Measurements from ENCODE around the gene KDM1A. TPM values are rescaled to one million over a fixed set of nuclear protein-coding genes. Genes with fewer than 3 reads are reported as not detected.

Gene KDM1A
- total and polyA plus RNA-seq, 2 of the 13 experiments (the other 11 are each of a cell fraction or from before 2014, with no cell fraction given), result 81.3 to 173 TPM

DNA sequence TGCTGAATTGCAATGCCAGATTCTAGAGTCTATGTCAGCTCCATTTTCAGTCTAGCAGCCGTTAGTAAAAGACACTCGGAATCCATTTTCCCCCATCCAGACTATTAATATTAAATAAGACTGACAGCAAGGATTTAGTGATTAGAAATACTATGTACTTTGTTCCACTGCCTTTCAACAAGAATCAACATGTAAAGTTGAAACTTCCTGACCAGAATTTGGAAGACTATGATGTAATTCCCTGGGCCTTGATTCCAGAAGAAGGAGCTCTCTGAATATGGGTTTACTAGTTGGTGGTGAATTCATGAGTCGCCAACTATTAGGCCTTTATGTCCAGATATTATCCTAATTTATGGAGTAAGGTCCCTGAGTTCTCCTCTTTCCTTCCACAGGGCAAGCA, 24.8 kb downstream of the KDM1A start (continued):
- TF ChIP-seq, protein P1, sequence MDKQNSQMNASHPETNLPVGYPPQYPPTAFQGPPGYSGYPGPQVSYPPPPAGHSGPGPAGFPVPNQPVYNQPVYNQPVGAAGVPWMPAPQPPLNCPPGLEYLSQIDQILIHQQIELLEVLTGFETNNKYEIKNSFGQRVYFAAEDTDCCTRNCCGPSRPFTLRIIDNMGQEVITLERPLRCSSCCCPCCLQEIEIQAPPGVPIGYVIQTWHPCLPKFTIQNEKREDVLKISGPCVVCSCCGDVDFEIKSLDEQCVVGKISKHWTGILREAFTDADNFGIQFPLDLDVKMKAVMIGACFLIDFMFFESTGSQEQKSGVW (CRISPR knock-in tag; IDR thresholded peaks at IDR 0.05; ENCODE audit: borderline replicate concordance), result no peak
- TF ChIP-seq TGIF2 (CRISPR knock-in tag; IDR thresholded peaks at IDR 0.05), result no peak
- no peak for TF ChIP-seq ZFP36L2 (CRISPR knock-in tag; IDR thresholded peaks at IDR 0.05)

DNA sequence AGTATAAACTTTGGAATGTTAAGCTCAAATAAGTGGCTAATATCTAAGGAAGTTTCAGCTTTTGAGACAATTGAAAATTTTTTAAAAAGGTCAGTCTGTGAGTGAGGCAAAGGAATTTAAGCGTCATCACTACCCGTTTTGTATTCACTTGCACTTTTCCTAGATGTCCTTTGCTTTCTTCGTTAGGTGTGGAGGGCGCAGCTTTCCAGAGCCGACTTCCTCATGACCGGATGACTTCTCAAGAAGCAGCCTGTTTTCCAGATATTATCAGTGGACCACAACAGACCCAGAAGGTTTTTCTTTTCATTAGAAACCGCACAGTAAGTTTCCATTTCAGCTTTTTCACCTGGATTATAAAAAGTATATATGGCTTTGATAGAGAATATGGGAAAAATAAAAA, 30.9 kb downstream of the KDM1A start:
- ChIA-PET POLR2A (no interaction called here), CTCF (ENCODE audit: low intra/inter-chr PET ratio, low total read pairs) (no interaction called here)
- no peak overlapping the region for H3K4me2 ChIP-seq (ENCODE audit: low read depth, low read length)
- no peak overlapping the region for H3K4me3 ChIP-seq (replicated peaks in 1 of 3; ENCODE audit: insufficient read depth in 1 of 3, low read depth in 2 of 3, low read length in 3 of 3)
- no peak for TF ChIP-seq HOXA5 (CRISPR knock-in tag; IDR thresholded peaks at IDR 0.05)
- no peak for TF ChIP-seq MED13 (CRISPR knock-in tag; IDR thresholded peaks at IDR 0.05)
- no peak overlapping the region for H2AFZ ChIP-seq (ENCODE audit: low read length)
- peaks cover 47% of the 10 kb centered on the region for H3K79me2 ChIP-seq (ENCODE audit: insufficient read depth, low read length)
- WGBS (ENCODE audit: low lambda C conversion rate), result 97% methylated on average over 7 of the region's 7 CpGs
- H3K4me1 ChIP-seq (ENCODE audit: insufficient read depth, low read length), result no peaks in the 10 kb centered on the region
- intact Hi-C loops (cut with micrococcal nuclease; ENCODE audit: unreplicated experiment) (loop anchor here (10.0 kb wide), 1 partner anchor 75 kb away; the partner anchor contains the start of gene LACTBL1), in situ Hi-C loops (cut with HindIII; ENCODE audit: extremely low pct_ligation_motif_present, low pct_unique_long_range_greater_than_20kb) (no loop called here)
- no peak overlapping the region for H3K27ac ChIP-seq (ENCODE audit: extremely low read length, insufficient read depth, low read length)
- ATAC-seq (no peak), DNase-seq (ENCODE audit: low spot score) (no peak), FAIRE-seq (no peak)
- no peaks in the 10 kb centered on the region for H3K9me3 ChIP-seq (ENCODE audit: low read length)
- peaks cover 15% of the 10 kb centered on the region; the same call in 1 of the 2 replicates for H4K20me1 ChIP-seq (ENCODE audit: insufficient read depth, low read length)
- peaks cover 8 to 42% of the 10 kb centered on the region in 2 experiments; a peak in 4 of 5 replicates for H3K36me3 ChIP-seq (replicated peaks in 1 of 2; ENCODE audit: control insufficient read depth in 1 of 2, insufficient read depth in 2 of 2, low read length in 2 of 2)
- H3K27me3 ChIP-seq (ENCODE audit: control insufficient read depth in 1 of 2, insufficient read depth in 2 of 2, low read length in 2 of 2), result no peaks in the 10 kb centered on the region
- no peak overlapping the region for H3K9ac ChIP-seq (ENCODE audit: insufficient read depth, low read depth, low read length)
- BruUV-seq (replicated peaks), result no TSS peak

DNA sequence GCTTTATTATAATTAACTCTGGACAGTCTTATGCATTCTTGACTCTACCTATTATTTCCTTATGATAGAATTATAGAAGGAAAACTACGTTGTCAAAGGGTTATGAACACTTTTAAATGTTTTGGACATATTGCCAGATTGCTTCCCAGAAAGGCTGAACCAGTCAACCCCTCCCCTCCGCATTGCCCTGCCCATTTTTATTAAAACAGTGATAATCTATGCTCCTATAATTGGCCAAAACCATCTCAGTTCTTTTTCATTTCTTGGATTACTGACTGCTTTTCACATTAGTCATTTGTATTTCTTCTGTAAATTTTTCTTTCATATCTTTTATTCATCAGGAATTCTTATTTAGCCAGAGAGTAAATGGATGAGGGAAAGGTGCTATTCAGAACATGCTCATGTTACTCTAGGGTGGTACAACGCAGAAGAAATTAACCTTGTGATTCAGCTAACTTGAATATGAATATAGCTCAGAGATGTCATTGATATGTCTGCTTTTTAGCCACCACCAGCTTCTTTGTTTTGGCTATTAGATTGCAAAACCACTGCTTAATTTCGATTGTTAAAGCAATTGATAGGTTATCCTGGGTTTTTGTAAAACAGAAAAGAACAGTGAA, 32.1 kb downstream of the KDM1A start:
- DNase-seq (ENCODE audit: low spot score) (no peak), ATAC-seq (no peak), FAIRE-seq (no peak)
- H4K20me1 ChIP-seq (ENCODE audit: insufficient read depth, low read length), result peaks cover 15% of the 10 kb centered on the region; the same call in 1 of the 2 replicates
- BruUV-seq (replicated peaks), result TSS peak; percentile 4
- in situ Hi-C loops (cut with HindIII; ENCODE audit: extremely low pct_ligation_motif_present, low pct_unique_long_range_greater_than_20kb), result no loop called here
- 92% methylated on average over 4 of the region's 4 CpGs for WGBS (ENCODE audit: low lambda C conversion rate)
- no peak overlapping the region for H2AFZ ChIP-seq (ENCODE audit: low read length)
- no peaks in the 10 kb centered on the region for H3K27me3 ChIP-seq (ENCODE audit: control insufficient read depth in 1 of 2, insufficient read depth in 2 of 2, low read length in 2 of 2)
- peaks cover 8 to 37% of the 10 kb centered on the region in 2 experiments; a peak in 4 of 5 replicates for H3K36me3 ChIP-seq (replicated peaks in 1 of 2; ENCODE audit: control insufficient read depth in 1 of 2, insufficient read depth in 2 of 2, low read length in 2 of 2)
- POLR2A ChIA-PET, result no interaction called here
- no peak overlapping the region for H3K27ac ChIP-seq (ENCODE audit: extremely low read length, insufficient read depth, low read length)
- H3K9ac ChIP-seq (ENCODE audit: insufficient read depth, low read depth, low read length), result no peak overlapping the region
- H3K4me1 ChIP-seq (ENCODE audit: insufficient read depth, low read length), result no peaks in the 10 kb centered on the region
- no peak overlapping the region for H3K4me3 ChIP-seq (replicated peaks in 1 of 3; ENCODE audit: insufficient read depth in 1 of 3, low read depth in 2 of 3, low read length in 3 of 3)
- no peak overlapping the region for H3K4me2 ChIP-seq (ENCODE audit: low read depth, low read length)
- intact Hi-C loops (cut with micrococcal nuclease; ENCODE audit: unreplicated experiment), result loop anchor here (10.0 kb wide), 1 partner anchor 77 kb away; the partner anchor contains the start of gene LACTBL1
- no peaks in the 10 kb centered on the region for H3K9me3 ChIP-seq (ENCODE audit: low read length)
- H3K79me2 ChIP-seq (ENCODE audit: insufficient read depth, low read length), result peaks cover 35% of the 10 kb centered on the region
- CTCF ChIA-PET (ENCODE audit: low intra/inter-chr PET ratio, low total read pairs), result no interaction called here
- TF ChIP-seq, protein P2, sequence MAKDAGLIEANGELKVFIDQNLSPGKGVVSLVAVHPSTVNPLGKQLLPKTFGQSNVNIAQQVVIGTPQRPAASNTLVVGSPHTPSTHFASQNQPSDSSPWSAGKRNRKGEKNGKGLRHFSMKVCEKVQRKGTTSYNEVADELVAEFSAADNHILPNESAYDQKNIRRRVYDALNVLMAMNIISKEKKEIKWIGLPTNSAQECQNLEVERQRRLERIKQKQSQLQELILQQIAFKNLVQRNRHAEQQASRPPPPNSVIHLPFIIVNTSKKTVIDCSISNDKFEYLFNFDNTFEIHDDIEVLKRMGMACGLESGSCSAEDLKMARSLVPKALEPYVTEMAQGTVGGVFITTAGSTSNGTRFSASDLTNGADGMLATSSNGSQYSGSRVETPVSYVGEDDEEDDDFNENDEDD (CRISPR knock-in tag; IDR thresholded peaks at IDR 0.05; ENCODE audit: borderline replicate concordance), result no peak
- no peak for TF ChIP-seq HMG20B (CRISPR knock-in tag; conservative IDR thresholded peaks at IDR 0.05)

Measured in HepG2 (cell line).